OCI-LY7 (cell line): ENCODE results near the gene SLC5A10.

ENCODE experiments used
- CTCF ChIP-seq: fragments of 200-600 bp; sonication (generic); conservative IDR thresholded peaks from 2 replicates; pipeline ENCODE4 v1.5.1; 2014; ENCODE audit warnings: mild to moderate bottlenecking, antibody characterized with exemption, low read length, moderate library complexity, mixed read lengths
- EZH2phosphoT487 ChIP-seq: fragments of 200-600 bp; sonication (generic); IDR thresholded peaks from 2 replicates; pipeline ENCODE4 v1.6.1; 2018; ENCODE audit warnings: low read depth, borderline replicate concordance, mild to moderate bottlenecking, mixed run types, antibody characterized with exemption, low read length, moderate library complexity, mixed read lengths

- TF ChIP-seq EZH2phosphoT487 (no peak), CTCF (no peak)
These were observed 3.0 kb downstream of the SLC5A10 start for GRCh38 chr17:18955009-18955408.
